A673 (cell line): Measurements from ENCODE around the gene VMO1. TPM values are rescaled to one million over a fixed set of nuclear protein-coding genes. Genes with fewer than 3 reads are reported as not detected.

ENCODE experiments used
- BruUV-seq: library from RNA; stranded (reverse); fragments of 400-500 nt; replicated peaks from 2 replicates; lab custom pipeline; 2021; lab: Mats Ljungman, UMichigan
- CTCF ChIA-PET: fragments of 300-600 bp; sonication (Branson Sonifier 250); formaldehyde crosslinking; loops from one replicate; lab custom pipeline; 2022; ENCODE audit warnings: antibody characterized with exemption; lab: Charles Lee
- POLR2A ChIA-PET: fragments of 300-600 bp; sonication (Branson Sonifier 250); formaldehyde crosslinking; loops from one replicate; lab custom pipeline; 2022; ENCODE audit warnings: antibody characterized with exemption; ENCODE audit not compliant: low non-redundant PET; lab: Charles Lee
- DNase-seq: peaks from one replicate; pipeline ENCODE4 v3.0.0-alpha.2; 2015; ENCODE audit warnings: low spot score
- H3K27ac ChIP-seq: fragments of 200-600 bp; sonication (generic); 2 replicates; pipeline ENCODE4 v1.5.1; 2016; ENCODE audit warnings: mixed run types, low read depth, mild to moderate bottlenecking, mixed read lengths, antibody characterized with exemption, low read length; ENCODE audit not compliant: poor library complexity, severe bottlenecking
- H3K27me3 ChIP-seq: fragments of 200-600 bp; sonication (generic); replicated peaks from 2 replicates; pipeline ENCODE4 v1.6.1; 2017; ENCODE audit warnings: mixed run types, low read depth, mild to moderate bottlenecking, mixed read lengths, antibody characterized with exemption, low read length; ENCODE audit not compliant: insufficient read depth, poor library complexity
- H3K36me3 ChIP-seq: fragments of 200-600 bp; sonication (generic); 2 replicates; pipeline ENCODE4 v1.6.1; 2016; ENCODE audit warnings: mixed run types, mild to moderate bottlenecking, mixed read lengths, antibody characterized with exemption, low read length; ENCODE audit not compliant: insufficient read depth, poor library complexity, severe bottlenecking
- H3K4me1 ChIP-seq: fragments of 200-600 bp; sonication (generic); 2 replicates; pipeline ENCODE4 v1.6.1; 2017; ENCODE audit warnings: mixed run types, mild to moderate bottlenecking, mixed read lengths, antibody characterized with exemption, low read length; ENCODE audit not compliant: insufficient read depth, poor library complexity, severe bottlenecking
- H3K4me3 ChIP-seq: fragments of 200-600 bp; sonication (generic); 2 replicates; pipeline ENCODE4 v1.5.1; 2016; ENCODE audit warnings: low read depth, mixed run types, mild to moderate bottlenecking, mixed read lengths, low read length; ENCODE audit not compliant: poor library complexity, severe bottlenecking
- H3K9me3 ChIP-seq: fragments of 200-600 bp; sonication (generic); 2 replicates; pipeline ENCODE4 v1.6.1; 2016; ENCODE audit warnings: mixed run types, low read depth, mild to moderate bottlenecking, mixed read lengths, antibody characterized with exemption, low read length; ENCODE audit not compliant: poor library complexity, severe bottlenecking
- CTCF ChIP-seq: fragments of 300-800, 200-600 bp; sonication (generic); conservative IDR thresholded peaks from 2 replicates; pipeline ENCODE4 v1.5.1; 2017; ENCODE audit warnings: low read depth, mild to moderate bottlenecking, antibody characterized with exemption, low read length, moderate library complexity, mixed read lengths
- EZH2 ChIP-seq: fragments of 200-600 bp; sonication (generic); IDR thresholded peaks from 2 replicates; pipeline ENCODE4 v1.6.1; 2017; ENCODE audit warnings: borderline replicate concordance, low read depth, mild to moderate bottlenecking, mixed read lengths, antibody characterized with exemption, low read length; ENCODE audit not compliant: poor library complexity, severe bottlenecking
- intact Hi-C: fragments of 100-400 bp; cut with micrococcal nuclease; formaldehyde crosslinking; loops from one replicate; pipeline ENCODE4 v1.10.0; 2022; ENCODE audit not compliant: unreplicated experiment
- total RNA-seq: library from RNA; stranded (reverse); gene quantifications from 2 replicates; pipeline ENCODE4 v1.2.3, GENCODE V29; 2021

VMO1 gene
- total RNA-seq, 1 experiment from 2014 or later, result 28.6 TPM

- Histone ChIP-seq H3K4me3 (no peak overlapping the region), H3K27me3 (no peaks in the 10 kb centered on the region), H3K9me3 (no peaks in the 10 kb centered on the region), H3K36me3 (peaks cover 17% of the 10 kb centered on the region), H3K27ac (peak overlapping the region; percentile 86), H3K4me1 (peaks cover 8% of the 10 kb centered on the region)
- BruUV-seq, result no TSS peak
- CTCF ChIA-PET, result no interaction called here
- intact Hi-C loops, result no loop called here
- DNase-seq, result no peak
- TF ChIP-seq EZH2 (no peak), CTCF (no peak)
- POLR2A ChIA-PET, result no interaction called here
Observed at GRCh38 chr17:4795168-4795567, 9.0 kb upstream of the VMO1 start.

GRCh38 chr17:4790705-4791088, 4.5 kb upstream of the VMO1 start:
- no peaks in the 10 kb centered on the region for H3K36me3 ChIP-seq
- H3K9me3 ChIP-seq, result no peaks in the 10 kb centered on the region
- TF ChIP-seq CTCF (no peak), EZH2 (no peak)
- H3K27me3 ChIP-seq, result no peaks in the 10 kb centered on the region
- CTCF ChIA-PET, result interaction anchor here (0.8 to 1.5 kb wide), 4 partner anchors 42 to 80 kb away, joined by 3 to 7 read pairs (median 4); partner anchors contain the start of genes ARRB2 and MED11
- peak overlapping the region; percentile 84 for H3K4me3 ChIP-seq
- peak overlapping the region; percentile 89 for H3K27ac ChIP-seq
- no peak for DNase-seq
- no TSS peak for BruUV-seq
- POLR2A ChIA-PET, result interaction anchor here (0.6 to 0.9 kb wide), 2 partner anchors 81 to 82 kb away, joined by 3 to 4 read pairs; no protein-coding TSS in a partner anchor
- intact Hi-C loops, result no loop called here
- peaks cover 31% of the 10 kb centered on the region for H3K4me1 ChIP-seq

- BruUV-seq, result no TSS peak
- Histone ChIP-seq H3K4me3 (peak overlapping the region; percentile 84), H3K9me3 (no peaks in the 10 kb centered on the region), H3K36me3 (no peaks in the 10 kb centered on the region), H3K27me3 (no peaks in the 10 kb centered on the region), H3K4me1 (peaks cover 36% of the 10 kb centered on the region), H3K27ac (peak overlapping the region; percentile 89)
- ChIA-PET POLR2A (interaction anchor here (0.6 to 0.9 kb wide), 2 partner anchors 80 to 82 kb away, joined by 3 to 4 read pairs; no protein-coding TSS in a partner anchor), CTCF (interaction anchor here (0.8 to 1.5 kb wide), 4 partner anchors 42 to 80 kb away, joined by 3 to 7 read pairs (median 4); partner anchors contain the start of genes ARRB2 and MED11)
- peak; percentile 52 for TF ChIP-seq CTCF
- TF ChIP-seq EZH2, result no peak
- DNase-seq, result peak; percentile 84
- intact Hi-C loops, result no loop called here
Observed at GRCh38 chr17:4789951-4790704, 4.0 kb upstream of the VMO1 start.
